H1 (cell line): ENCODE measurements around the gene SYVN1. TPM values are rescaled to one million over a fixed set of nuclear protein-coding genes. Genes with fewer than 3 reads are reported as not detected.

ENCODE experiments used
- CTCF ChIA-PET: fragments of 300-600 bp; sonication (Branson Sonifier 250); formaldehyde crosslinking; loops from one replicate; lab custom pipeline; 2021; ENCODE audit not compliant: partially characterized antibody; lab: Charles Lee
- POLR2A ChIA-PET: fragments of 300-600 bp; sonication (Branson Sonifier 250); formaldehyde crosslinking; loops from one replicate; lab custom pipeline; 2021; ENCODE audit warnings: inconsistent platforms; ENCODE audit not compliant: partially characterized antibody; lab: Charles Lee
- DNase-seq, 2 experiments: peaks; one replicate each; pipeline versions ENCODE4 v3.0.0 to v3.0.0-alpha.2; 2010 to 2022; ENCODE audit warnings: low spot score in 2 of 2, low read depth in 1 of 2, mixed read lengths in 1 of 2
- FAIRE-seq: peaks from 2 replicates; lab custom pipeline; 2011; peaks lifted over from hg19 to GRCh38; lab: Jason Lieb, UNC
- H2AFZ ChIP-seq: 2 replicates; pipeline ENCODE4 v1.8.1; 2012; ENCODE audit warnings: low read length, inconsistent platforms
- H2AK5ac ChIP-seq: 2 replicates; pipeline ENCODE4 v1.6.1; 2013; ENCODE audit warnings: low read depth, low read length
- H2BK120ac ChIP-seq: replicated peaks from 2 replicates; pipeline ENCODE3; 2013; ENCODE audit warnings: low read depth, low read length, inconsistent platforms
- H2BK12ac ChIP-seq: 2 replicates; pipeline ENCODE4 v1.6.1; 2013; ENCODE audit warnings: low read depth, low read length
- H2BK15ac ChIP-seq: 2 replicates; pipeline ENCODE4 v1.6.1; 2013; ENCODE audit warnings: low read length
- H2BK20ac ChIP-seq: 2 replicates; pipeline ENCODE4 v1.6.1; 2013; ENCODE audit warnings: low read length
- H2BK5ac ChIP-seq: 2 replicates; pipeline ENCODE4 v1.6.1; 2013; ENCODE audit warnings: low read depth, low read length
- H3K14ac ChIP-seq: 2 replicates; pipeline ENCODE4 v1.6.1; 2013; ENCODE audit warnings: inconsistent platforms; ENCODE audit not compliant: insufficient read length
- H3K18ac ChIP-seq: 2 replicates; pipeline ENCODE4 v1.6.1; 2013; ENCODE audit warnings: low read length; ENCODE audit errors: extremely low read depth
- H3K23ac ChIP-seq: 2 replicates; pipeline ENCODE4 v1.6.1; 2013; ENCODE audit warnings: inconsistent platforms; ENCODE audit not compliant: insufficient read length
- H3K23me2 ChIP-seq: 2 replicates; pipeline ENCODE4 v1.6.1; 2013; ENCODE audit warnings: low read depth, low read length
- H3K27ac ChIP-seq: 2 replicates; pipeline ENCODE4 v1.6.1; 2011; ENCODE audit warnings: low read depth, low read length, inconsistent platforms
- H3K27me3 ChIP-seq, 4 experiments: replicated peaks in 1 of 4; 1 replicate in 1 of 4; 2 replicates in 3 of 4; pipeline versions ENCODE4 v1.6.1 to v1.8.1; 2011 to 2013; ENCODE audit warnings: low read length in 3 of 4, mild to moderate bottlenecking in 3 of 4, inconsistent platforms in 2 of 4, mixed read lengths in 2 of 4, moderate library complexity in 1 of 4; ENCODE audit not compliant: control insufficient read depth in 3 of 4, insufficient read depth in 3 of 4; ENCODE audit errors: extremely low read depth in 1 of 4
- H3K36me3 ChIP-seq, 4 experiments: 2 replicates each; pipeline versions ENCODE4 v1.6.1 to v1.8.1; 2011 to 2013; ENCODE audit warnings: mild to moderate bottlenecking in 4 of 4, low read length in 3 of 4, moderate library complexity in 2 of 4, control low read depth in 1 of 4, inconsistent platforms in 1 of 4; ENCODE audit not compliant: insufficient read depth in 4 of 4, control insufficient read depth in 2 of 4
- H3K4ac ChIP-seq: replicated peaks from 2 replicates; pipeline ENCODE3; 2013; ENCODE audit warnings: low read length, low read depth, mixed read lengths, inconsistent platforms; ENCODE audit not compliant: insufficient read length
- H3K4me1 ChIP-seq, 4 experiments: replicated peaks in 1 of 4; 1 replicate in 1 of 4; 2 replicates in 3 of 4; pipeline versions ENCODE4 v1.6.1 to v1.8.1; 2011 to 2013; ENCODE audit warnings: low read length in 3 of 4, inconsistent platforms in 2 of 4, mixed read lengths in 1 of 4; ENCODE audit not compliant: insufficient read depth in 4 of 4, control insufficient read depth in 3 of 4
- H3K4me2 ChIP-seq, 2 experiments: 2 replicates each; pipeline versions ENCODE4 v1.6.1 to v1.8.1; 2011 to 2013; ENCODE audit warnings: low read depth in 2 of 2, low read length in 2 of 2, control low read depth in 1 of 2, inconsistent platforms in 1 of 2, mild to moderate bottlenecking in 1 of 2; ENCODE audit not compliant: insufficient read depth in 1 of 2
- H3K4me3 ChIP-seq, 4 experiments: fragments of 200-600, 300-600 bp in 1 of 4; sonication (generic), shearing (Covaris generic), sonication (Bioruptor Twin) in 1 of 4; 2 replicates each; pipeline versions ENCODE4 v1.5.1 to v1.8.1; 2011 to 2016; ENCODE audit warnings: low read length in 4 of 4, low read depth in 3 of 4, control low read depth in 2 of 4, inconsistent platforms in 2 of 4, mild to moderate bottlenecking in 2 of 4, mixed read lengths in 1 of 4, moderate library complexity in 1 of 4; ENCODE audit not compliant: insufficient read depth in 2 of 4; ENCODE audit errors: extremely low read depth in 1 of 4
- H3K56ac ChIP-seq: replicated peaks from 2 replicates; pipeline ENCODE3; 2013; ENCODE audit warnings: low read depth, mild to moderate bottlenecking, mixed read lengths, low read length, inconsistent platforms; ENCODE audit not compliant: insufficient read length
- H3K79me1 ChIP-seq: 2 replicates; pipeline ENCODE4 v1.6.1; 2013; ENCODE audit warnings: low read depth, low read length, control low read depth
- H3K79me2 ChIP-seq, 2 experiments: 2 replicates each; pipeline versions ENCODE4 v1.6.1 to v1.8.1; 2012 to 2013; ENCODE audit warnings: low read length in 2 of 2, mild to moderate bottlenecking in 2 of 2, inconsistent platforms in 1 of 2; ENCODE audit not compliant: insufficient read depth in 2 of 2, control insufficient read depth in 1 of 2
- H3K9ac ChIP-seq, 4 experiments: replicated peaks in 1 of 4; 1 replicate in 1 of 4; 2 replicates in 3 of 4; pipeline versions ENCODE4 v1.6.1 to v1.8.1; 2011 to 2013; ENCODE audit warnings: low read depth in 3 of 4, low read length in 3 of 4, control low read depth in 2 of 4, mild to moderate bottlenecking in 2 of 4, moderate library complexity in 2 of 4, inconsistent platforms in 1 of 4; ENCODE audit errors: extremely low read depth in 1 of 4
- H3K9me3 ChIP-seq, 2 experiments: 2 replicates each; pipeline versions ENCODE4 v1.6.1 to v1.8.1; 2012 to 2013; ENCODE audit warnings: mild to moderate bottlenecking in 2 of 2, moderate library complexity in 2 of 2, control low read depth in 1 of 2, inconsistent platforms in 1 of 2, low read depth in 1 of 2, low read length in 1 of 2, mixed read lengths in 1 of 2; ENCODE audit not compliant: insufficient read depth in 2 of 2
- H4K20me1 ChIP-seq, 2 experiments: replicated peaks in 1 of 2; 2 replicates each; pipeline versions ENCODE3 to v1.8.1; 2011 to 2013; ENCODE audit warnings: inconsistent platforms in 2 of 2, low read length in 2 of 2, mild to moderate bottlenecking in 1 of 2; ENCODE audit not compliant: insufficient read depth in 2 of 2, control insufficient read depth in 1 of 2
- H4K5ac ChIP-seq: 2 replicates; pipeline ENCODE4 v1.6.1; 2013; ENCODE audit warnings: low read length, low read depth, mixed read lengths, inconsistent platforms; ENCODE audit not compliant: insufficient read length
- H4K8ac ChIP-seq: 2 replicates; pipeline ENCODE4 v1.8.0; 2013; ENCODE audit warnings: mild to moderate bottlenecking, moderate library complexity, low read length, inconsistent platforms; ENCODE audit not compliant: insufficient read depth; ENCODE audit errors: extremely low read depth
- H4K91ac ChIP-seq: replicated peaks from 2 replicates; pipeline ENCODE3; 2013; ENCODE audit warnings: low read length, mixed read lengths, inconsistent platforms; ENCODE audit not compliant: insufficient read length
- CREB1 ChIP-seq: IDR thresholded peaks from 2 replicates; pipeline ENCODE4 v1.6.1; 2012; ENCODE audit warnings: inconsistent platforms
- CTCF ChIP-seq, 3 experiments: IDR thresholded peaks; 1 replicate in 2 of 3; 2 replicates in 1 of 3; pipeline versions ENCODE4 v1.5.1 to v1.6.1; 2011; ENCODE audit warnings: low read length in 3 of 3, mild to moderate bottlenecking in 3 of 3, inconsistent platforms in 2 of 3, low read depth in 1 of 3, moderate library complexity in 1 of 3; ENCODE audit not compliant: insufficient read depth in 1 of 3; ENCODE audit errors: control extremely low read depth in 1 of 3
- RFX5 ChIP-seq: IDR thresholded peaks from 2 replicates; pipeline ENCODE4 v1.6.1; 2011; ENCODE audit warnings: low read depth, low read length, improper control_type of control experiment, borderline replicate concordance
- WGBS, 2 experiments: shearing (Covaris generic) in 1 of 2; methylation state at CpG; one replicate each; pipeline versions ENCODE4 v1.1.6 to v1.1.7; 2013 to 2015; ENCODE audit warnings: low lambda C conversion rate in 2 of 2, mixed read lengths in 2 of 2, inconsistent platforms in 1 of 2, low coverage in 1 of 2, missing lambda C conversion rate in 1 of 2; ENCODE audit not compliant: insufficient replicate concordance in 2 of 2, insufficient coverage in 1 of 2, insufficient read length in 1 of 2; ENCODE audit errors: extremely low coverage in 1 of 2, missing lambda C conversion rate in 1 of 2; 5-methylcytosine and 5-hydroxymethylcytosine counted together
- polyA plus RNA-seq, 7 experiments: library from polyadenylated mRNA; depleted of rRNA in 3 of 7; stranded (reverse) in 5 of 7; unstranded in 2 of 7; fragments of >200 nt in 5 of 7; fragments of 200-250 nt in 2 of 7; gene quantifications; 1 replicate in 5 of 7; 2 replicates in 1 of 7; 4 replicates in 1 of 7; pipeline versions ENCODE4 v1.2.1 to v1.2.3, GENCODE V29; 2011 to 2013; ENCODE audit warnings: missing spikeins in 2 of 7, mixed read lengths in 2 of 7
- total RNA-seq: library from RNA; stranded (reverse); fragmentation: NEBNext Ultra II Directional; extraction: Animal tissue kit (Norgen Biotek cat#: 25700); gene quantifications from 2 replicates; pipeline ENCODE4 v1.2.1, GENCODE V29; 2021

The SYVN1 gene
- total and polyA plus RNA-seq, 2 of the 8 experiments (the other 6 are each of a cell fraction or from before 2014, with no cell fraction given): 27.8 to 29.4 TPM

- Histone ChIP-seq H3K23ac (no peak overlapping the region), H2AFZ (no peak overlapping the region), H2BK20ac (no peak overlapping the region), H2AK5ac (no peak overlapping the region), H2BK5ac (no peak overlapping the region), H3K79me1 (peaks cover 3% of the 10 kb centered on the region; the same call in 1 of the 2 replicates), H3K18ac (no peak overlapping the region), H3K4ac (no peak overlapping the region), H4K5ac (no peak overlapping the region), H2BK15ac (no peak overlapping the region), H4K8ac (peak overlapping the region; percentile 11), H3K4me1 (peaks cover 0 to 9% (median 7%) of the 10 kb centered on the region in 4 experiments; a peak in 6 of 7 replicates), H3K79me2 (peaks cover 0 to 16% of the 10 kb centered on the region in 2 experiments; a peak in 1 of 4 replicates), H3K9me3 (no peaks in the 10 kb centered on the region), H3K27me3 (no peaks in the 10 kb centered on the region), H3K56ac (no peak overlapping the region), H2BK12ac (no peak overlapping the region), H3K36me3 (peaks cover 19 to 63% (median 53%) of the 10 kb centered on the region in 4 experiments), H3K23me2 (peaks cover 10% of the 10 kb centered on the region), H4K91ac (no peak overlapping the region), H3K27ac (no peak overlapping the region), H2BK120ac (no peak overlapping the region), H3K4me2 (no peak overlapping the region), H3K9ac (no peak overlapping the region), H3K14ac (no peak overlapping the region), H4K20me1 (peaks cover 0 to 17% of the 10 kb centered on the region in 2 experiments), H3K4me3 (no peak overlapping the region)
- DNase-seq (no peak), FAIRE-seq (no peak)
- CTCF ChIA-PET: interaction anchor here (0.6 to 9.5 kb wide), 13 partner anchors 8 to 1885 kb away, joined by 3 to 71 read pairs (median 4); partner anchors contain the start of genes CAPN1, FAU, MRPL49 and TM7SF2
- WGBS, 2 experiments: 91% methylated on average over 12 of the region's 13 CpGs; no CpG with 5 or more reads in 1 of the 2 experiments
- TF ChIP-seq RFX5 (no peak), CTCF (IDR thresholded peaks at IDR 0.05; ENCODE audit: control extremely low read depth in 1 of 3, insufficient read depth in 1 of 3, low read depth in 1 of 3, low read length in 3 of 3) (peak; percentile 20 to 31 (median 25)), CREB1 (no peak)
- POLR2A ChIA-PET: interaction anchor here (0.6 to 15.8 kb wide), 5 partner anchors 14 to 56 kb away, joined by 3 to 305 read pairs (median 5); partner anchors contain the start of genes CDCA5, FAU, MRPL49 and TM7SF2
These were observed 4.5 kb downstream of the SYVN1 start for GRCh38 chr11:65129649-65130441.
